Motor neuron (in vitro differentiated cells): ENCODE measurements around the gene RFX2. TPM values are rescaled to one million over a fixed set of nuclear protein-coding genes. Genes with fewer than 3 reads are reported as not detected.

Experiments used
- ATAC-seq, 8 experiments: fragments of 200-7000 bp; cut with Tn5 transposase; replicated peaks in 6 of 8; 2 replicates each; pipeline ENCODE4 v1.8.0; 2021; ENCODE audit warnings: mild to moderate bottlenecking in 8 of 8, moderate library complexity in 8 of 8
- H3K27ac ChIP-seq, 2 donors: fragments of 250-450 bp; sonication (Bioruptor Pico); 2 replicates each; pipeline ENCODE4 v1.9.0; 2021; ENCODE audit warnings: antibody characterized with exemption in 2 of 2, mild to moderate bottlenecking in 2 of 2, moderate library complexity in 1 of 2
- H3K4me1 ChIP-seq, 2 donors: fragments of 250-450 bp; sonication (Bioruptor Pico); replicated peaks in 1 of 2; 2 replicates each; pipeline ENCODE4 v1.6.1; 2021; ENCODE audit warnings: antibody characterized with exemption in 2 of 2, mild to moderate bottlenecking in 2 of 2, moderate library complexity in 1 of 2
- H3K4me3 ChIP-seq, 5 donors: fragments of 250-450 bp; sonication (Bioruptor Pico); 2 replicates each; pipeline ENCODE4 v1.9.0; 2021; ENCODE audit warnings: antibody characterized with exemption in 5 of 5, mild to moderate bottlenecking in 5 of 5, moderate library complexity in 4 of 5
- WGBS, 10 experiments: fragments of 450-650 bp; shearing (Covaris generic); methylation state at CpG; one replicate each; pipeline ENCODE4 v1.0.0; 2022; 5-methylcytosine and 5-hydroxymethylcytosine counted together
- in situ Hi-C, 9 experiments: fragments of 400-800 bp; cut with MboI; loops; one replicate each; pipeline ENCODE4 v1.15.0; 2021; ENCODE audit warnings: low sequenced_read_pairs in 9 of 9, low pct_unique_long_range_greater_than_20kb in 2 of 9; ENCODE audit not compliant: unreplicated experiment in 9 of 9
- total RNA-seq, 8 experiments: library from RNA; unstranded; fragments of 300-600 nt; gene quantifications; 2 replicates each; pipeline versions ENCODE4 v1.2.3 to v1.2.4, GENCODE V29; 2022

The RFX2 gene
- total RNA-seq, 8 experiments from 2014 or later = 1.4 to 23.2 (median 7.4) TPM

- ATAC-seq = peak in 2 of 8 experiments; percentile 0
- Histone ChIP-seq H3K27ac (peak overlapping the region; percentile 40 to 72), H3K4me1 (peaks cover 34 to 40% of the 10 kb centered on the region in 2 donors), H3K4me3 (peak overlapping the region; percentile 40 to 88 (median 70))
- 90 to 100% (median 94%) methylated on average over 1 to 8 of the region's 33 CpGs; no CpG with 5 or more reads in 5 of the 10 experiments for WGBS, 10 experiments
- in situ Hi-C loops = loop anchor here in 1 of 9 experiments (25.0 kb wide), 1 partner anchor 883 kb away; no protein-coding TSS in a partner anchor
These were observed 131.4 kb downstream of the RFX2 start for GRCh38 chr19:5978606-5979552.

GRCh38 chr19:5977785-5978605, 132.3 kb downstream of the RFX2 start, which contains the start of gene RANBP3:
Gene RANBP3, minus strand, starts transcription at chr19:5978140. Its CDS starts 58 bp downstream, at chr19:5978082.
- WGBS, 10 experiments = 0% methylated on average over 1 to 15 of the region's 88 CpGs; no CpG with 5 or more reads in 5 of the 10 experiments
- in situ Hi-C loops = loop anchor here in 1 of 9 experiments (25.0 kb wide), 1 partner anchor 884 kb away; no protein-coding TSS in a partner anchor
- peaks cover 34 to 40% of the 10 kb centered on the region in 2 donors for H3K4me1 ChIP-seq
- ATAC-seq = peak; percentile 87 to 98 (median 94)
- H3K27ac ChIP-seq = peak within 1 kb of the TSS; percentile 89 to 94
- peak within 1 kb of the TSS; percentile 65 to 88 (median 82) for H3K4me3 ChIP-seq

- peaks cover 34 to 40% of the 10 kb centered on the region in 2 donors for H3K4me1 ChIP-seq
- whole genome bisulfite sequencing, 10 experiments = 0 to 20% (median 2%) methylated on average over 1 to 3 of the region's 43 CpGs; no CpG with 5 or more reads in 6 of the 10 experiments
- peak overlapping the region; percentile 89 to 94 for H3K27ac ChIP-seq
- H3K4me3 ChIP-seq = peak overlapping the region; percentile 65 to 88 (median 82)
- in situ Hi-C loops = loop anchor here in 1 of 9 experiments (25.0 kb wide), 1 partner anchor 885 kb away; no protein-coding TSS in a partner anchor
- no peak for ATAC-seq
These were observed 133.0 kb downstream of the RFX2 start for GRCh38 chr19:5977222-5977784.

GRCh38 chr19:5976768-5977167, 133.5 kb downstream of the RFX2 start:
- no peak overlapping the region for H3K27ac ChIP-seq
- in situ Hi-C loops = loop anchor here in 1 of 9 experiments (25.0 kb wide), 1 partner anchor 886 kb away; no protein-coding TSS in a partner anchor
- H3K4me3 ChIP-seq = peak overlapping the region; percentile 65 to 88 (median 82)
- H3K4me1 ChIP-seq = peaks cover 34 to 40% of the 10 kb centered on the region in 2 donors
- ATAC-seq = no peak
- WGBS, 10 experiments = 0 to 100% (median 12%) methylated on average over 1 to 5 of the region's 8 CpGs; no CpG with 5 or more reads in 6 of the 10 experiments

GRCh38 chr19:5975388-5975728, 134.9 kb downstream of the RFX2 start:
- in situ Hi-C loops = loop anchor here in 1 of 9 experiments (25.0 kb wide), 1 partner anchor 887 kb away; no protein-coding TSS in a partner anchor

GRCh38 chr19:5974721-5975387, 135.4 kb downstream of the RFX2 start:
- H3K4me1 ChIP-seq = peaks cover 34 to 39% of the 10 kb centered on the region in 2 donors
- peak in 5 of 8 experiments; percentile 1 to 3 (median 3) for ATAC-seq
- H3K27ac ChIP-seq = no peak overlapping the region
- no peak overlapping the region for H3K4me3 ChIP-seq
- in situ Hi-C loops = loop anchor here in 1 of 9 experiments (25.0 kb wide), 1 partner anchor 887 kb away; no protein-coding TSS in a partner anchor
- 17 to 100% (median 82%) methylated on average over 1 to 5 of the region's 10 CpGs for WGBS, 10 experiments

More at GRCh38 chr19:5975388-5975728, 134.9 kb downstream of the RFX2 start:
- peaks cover 34 to 40% of the 10 kb centered on the region in 2 donors for H3K4me1 ChIP-seq
- H3K4me3 ChIP-seq = no peak overlapping the region
- no peak for ATAC-seq
- WGBS, 10 experiments = 52 to 100% (median 90%) methylated on average over 1 to 3 of the region's 3 CpGs; no CpG with 5 or more reads in 1 of the 10 experiments
- H3K27ac ChIP-seq = no peak overlapping the region

- H3K4me3 ChIP-seq = no peak overlapping the region
- ATAC-seq = no peak
- peaks cover 38 to 44% of the 10 kb centered on the region in 2 donors for H3K4me1 ChIP-seq
- 33 to 100% (median 85%) methylated on average over 1 to 10 of the region's 15 CpGs; no CpG with 5 or more reads in 3 of the 10 experiments for WGBS, 10 experiments
- in situ Hi-C loops = no loop called here
- no peak overlapping the region for H3K27ac ChIP-seq
These were observed 136.2 kb downstream of the RFX2 start for GRCh38 chr19:5973867-5974635.

- H3K4me1 ChIP-seq = peaks cover 42 to 47% of the 10 kb centered on the region in 2 donors
- in situ Hi-C loops = no loop called here
- WGBS, 10 experiments = 90 to 100% (median 100%) methylated on average over 1 to 2 of the region's 5 CpGs; no CpG with 5 or more reads in 4 of the 10 experiments
- no peak overlapping the region for H3K4me3 ChIP-seq
- ATAC-seq = no peak
- H3K27ac ChIP-seq = no peak overlapping the region
These were observed 136.9 kb downstream of the RFX2 start for GRCh38 chr19:5973376-5973775.

- Histone ChIP-seq H3K4me3 (no peak overlapping the region), H3K27ac (no peak overlapping the region), H3K4me1 (peaks cover 49 to 57% of the 10 kb centered on the region in 2 donors)
- in situ Hi-C loops = no loop called here
- ATAC-seq = no peak
- 80 to 100% (median 87%) methylated on average over 1 to 6 of the region's 9 CpGs; no CpG with 5 or more reads in 2 of the 10 experiments for WGBS, 10 experiments
These were observed 138.0 kb downstream of the RFX2 start for GRCh38 chr19:5972355-5972731.

GRCh38 chr19:5971714-5972354, 138.5 kb downstream of the RFX2 start:
- no peak overlapping the region for H3K27ac ChIP-seq
- H3K4me3 ChIP-seq = no peak overlapping the region
- ATAC-seq = no peak
- in situ Hi-C loops = no loop called here
- peaks cover 51 to 58% of the 10 kb centered on the region in 2 donors for H3K4me1 ChIP-seq
- WGBS, 10 experiments = 90 to 100% (median 100%) methylated on average over 1 to 2 of the region's 2 CpGs; no CpG with 5 or more reads in 5 of the 10 experiments

GRCh38 chr19:5969476-5969875, 140.8 kb downstream of the RFX2 start:
- ATAC-seq = no peak
- in situ Hi-C loops = no loop called here
- no peak overlapping the region for H3K4me3 ChIP-seq
- H3K27ac ChIP-seq = peak overlapping the region in 1 of 2 donors; percentile 27
- H3K4me1 ChIP-seq = peaks cover 35 to 45% of the 10 kb centered on the region in 2 donors
- WGBS, 10 experiments = 60 to 100% (median 80%) methylated on average over 1 to 8 of the region's 8 CpGs; no CpG with 5 or more reads in 1 of the 10 experiments
